Heart right ventricle (tissue), 16 donors: ENCODE results near the gene ARL1. TPM values are rescaled to one million over a fixed set of nuclear protein-coding genes. Genes with fewer than 3 reads are reported as not detected.
"Not testable (repeated sequence)": the region's sequence is repeated elsewhere in the genome, so short reads cannot be mapped to it uniquely, and the experiment has no call there.

Experiments
- ATAC-seq, 8 donors: fragments of 200-7000 bp; cut with Tn5 transposase; one replicate each; pipeline ENCODE4 v1.9.1; 2020; ENCODE audit warnings: mild to moderate bottlenecking in 8 of 8, moderate library complexity in 8 of 8, moderate number of reproducible peaks in 1 of 8
- DNase-seq, 2 donors: peaks; one replicate each; pipeline ENCODE4 v3.0.0-alpha.2; 2020
- H3K27ac ChIP-seq, 10 donors: fragments of 200-600 bp; sonication (generic) in 2 of 10; one replicate each; pipeline versions ENCODE4 v1.5.0 to v1.8.0; 2020 to 2022; ENCODE audit warnings: mild to moderate bottlenecking in 3 of 10
- H3K27me3 ChIP-seq, 7 donors: fragments of 200-600 bp; one replicate each; pipeline ENCODE4 v1.8.0; 2021 to 2022; ENCODE audit warnings: mild to moderate bottlenecking in 2 of 7
- H3K36me3 ChIP-seq, 9 donors: fragments of 200-600 bp; sonication (generic) in 1 of 9; one replicate each; pipeline versions ENCODE4 v1.5.0 to v1.8.0; 2020 to 2022; ENCODE audit warnings: mild to moderate bottlenecking in 2 of 9
- H3K4me1 ChIP-seq, 9 donors: fragments of 200-600 bp; sonication (generic) in 1 of 9; one replicate each; pipeline versions ENCODE4 v1.5.0 to v1.8.0; 2020 to 2022; ENCODE audit warnings: mild to moderate bottlenecking in 4 of 9
- H3K4me3 ChIP-seq, 10 donors: fragments of 200-600 bp; sonication (generic) in 2 of 10; one replicate each; pipeline versions ENCODE4 v1.5.0 to v1.8.0; 2020 to 2022; ENCODE audit warnings: mild to moderate bottlenecking in 7 of 10, moderate library complexity in 2 of 10
- H3K9me3 ChIP-seq, 11 donors: fragments of 200-600 bp in 10 of 11; sonication (generic) in 2 of 11; one replicate each; pipeline versions ENCODE4 v1.5.0 to v1.8.0; 2013 to 2022; ENCODE audit warnings: mild to moderate bottlenecking in 2 of 11, control low read depth in 1 of 11, moderate library complexity in 1 of 11
- CTCF ChIP-seq, 9 donors: fragments of 200-600 bp; sonication (generic) in 2 of 9; IDR thresholded peaks; one replicate each; pipeline versions ENCODE4 v1.5.0 to v1.8.0; 2021 to 2022; ENCODE audit warnings: antibody characterized with exemption in 9 of 9, mild to moderate bottlenecking in 5 of 9, moderate library complexity in 1 of 9
- WGBS, 2 donors: extraction: QIAGEN DNeasy Blood & Tissue Kit; methylation state at CpG; one replicate each; pipeline ENCODE4 v1.1.7; 2013; ENCODE audit warnings: inconsistent platforms in 1 of 2; 5-methylcytosine and 5-hydroxymethylcytosine counted together
- intact Hi-C, 10 donors: fragments of 100-400 bp; cut with DNase I; formaldehyde crosslinking; loops; one replicate each; pipeline versions ENCODE4 v1.11.1 to v1.14.2; 2022
- polyA plus RNA-seq, 2 donors: library from polyadenylated mRNA; stranded (reverse); fragments of 200-250 nt; gene quantifications; one replicate each; pipeline ENCODE4 v1.2.3, GENCODE V29; 2013
- total RNA-seq, 10 donors: library from RNA; stranded (reverse); fragmentation: NEBNext Ultra II Directional in 3 of 10; extraction: Animal tissue kit (Norgen Biotek cat#: 25700) in 3 of 10; gene quantifications; one replicate each; pipeline versions ENCODE4 v1.2.1 to v1.2.4, GENCODE V29; 2021 to 2023
- donor health status: Arrhythmogenic right ventricular cardiomyopathy.
- donor health status: ischemic (EF 13 %, LVEDD 7.1; RV severe dilation, severe dysfunction).
- donor health status: healthy with polysubstance abuse.
- donor health status: DM: no; HTN: yes; CAD: no.
- donor health status: DM: no; HTN: no; CAD: no.
- donor health status: ischemic (EF 25% LVEDD 6.9; RV normal size, moderate dysfunction).
- donor health status: ischemic (EF 25% LVEDD 5.7; RV mildly dilated, moderate dysfunction).
- donor health status: healthy.
- donor health status: DM: yes; HTN: yes; CAD: no.
- donor health status: Ischemic cardiomyopathy.
- donor health status: ischemic (EF 35%, LVEDD 5.7; RV mildly dilated, moderate dysfunction).
- donor health status: nonischemic (EF 11% LVEDD 7.7; RV severe dilation, severe dysfunction).
- donor health status: DM: yes; HTN: yes; CAD: no.
- donor health status: PGD.
- donor health status: ischemic (EF 29% LVEDD 5.4; RV normal size, mild dysfunction).
- donor health status: nonischemic (EF 23%, LVEDD 6.1; RV moderate dilation, normal function).

The ARL1 gene
- total and polyA plus RNA-seq, 12 donors = 22.2 to 113 (median 93.2) TPM

GRCh38 chr12:101439236-101439635 lies 31.7 kb upstream of the ARL1 start:
- TF ChIP-seq CTCF (IDR thresholded peaks at IDR 0.05) = no peak
- no peaks in the 10 kb centered on the region for H3K36me3 ChIP-seq
- peaks cover 0 to 20% (median 0%) of the 10 kb centered on the region in 9 donors for H3K4me1 ChIP-seq
- 73 to 75% methylated on average over 5 of the region's 5 CpGs for WGBS, 2 donors
- H3K27me3 ChIP-seq = peaks cover 0 to 5% (median 0%) of the 10 kb centered on the region in 7 donors
- H3K4me3 ChIP-seq = no peak overlapping the region
- H3K9me3 ChIP-seq = no peaks in the 10 kb centered on the region
- DNase-seq (no peak), ATAC-seq (no peak)
- intact Hi-C loops = no loop called here
- no peak overlapping the region for H3K27ac ChIP-seq

GRCh38 chr12:101436136-101436535 lies 28.6 kb upstream of the ARL1 start:
- H3K4me3 ChIP-seq = no peak overlapping the region
- DNase-seq (no peak), ATAC-seq (no peak)
- H3K4me1 ChIP-seq = peaks cover 0 to 16% (median 0%) of the 10 kb centered on the region in 9 donors
- no peak for TF ChIP-seq CTCF (IDR thresholded peaks at IDR 0.05)
- H3K36me3 ChIP-seq = no peaks in the 10 kb centered on the region
- intact Hi-C loops = no loop called here
- H3K27ac ChIP-seq = no peak overlapping the region
- H3K9me3 ChIP-seq = no peaks in the 10 kb centered on the region
- no peaks in the 10 kb centered on the region for H3K27me3 ChIP-seq

GRCh38 chr12:101430456-101430855 lies 22.9 kb upstream of the ARL1 start:
- no peak for DNase-seq
- TF ChIP-seq CTCF (IDR thresholded peaks at IDR 0.05) = no peak
- 65 to 69% methylated on average over 2 of the region's 2 CpGs for WGBS, 2 donors
- no peak overlapping the region for H3K4me3 ChIP-seq
- H3K27me3 ChIP-seq = no peaks in the 10 kb centered on the region
- ATAC-seq = no peak
- intact Hi-C loops = no loop called here
- H3K36me3 ChIP-seq = no peaks in the 10 kb centered on the region
- H3K9me3 ChIP-seq = no peaks in the 10 kb centered on the region
- peaks cover 0 to 5% (median 0%) of the 10 kb centered on the region in 9 donors for H3K4me1 ChIP-seq
- H3K27ac ChIP-seq = no peak overlapping the region

- intact Hi-C loops = loop anchor here in 1 of 10 donors (10.0 kb wide), 1 partner anchor 420 kb away; no protein-coding TSS in a partner anchor
- 67 to 92% methylated on average over 2 of the region's 2 CpGs for WGBS, 2 donors
- Histone ChIP-seq H3K27me3 (peaks cover 0 to 10% (median 0%) of the 10 kb centered on the region in 7 donors), H3K4me1 (no peaks in the 10 kb centered on the region), H3K9me3 (no peaks in the 10 kb centered on the region), H3K27ac (no peak overlapping the region), H3K4me3 (no peak overlapping the region), H3K36me3 (no peaks in the 10 kb centered on the region)
- DNase-seq (no peak), ATAC-seq (no peak)
- no peak for TF ChIP-seq CTCF (IDR thresholded peaks at IDR 0.05)
Measured at GRCh38 chr12:101424620-101425019, 17.0 kb upstream of the ARL1 start.

- not testable (repeated sequence) for H3K4me3 ChIP-seq, H3K4me1 ChIP-seq, H3K36me3 ChIP-seq, H3K27ac ChIP-seq, H3K27me3 ChIP-seq, ATAC-seq, DNase-seq, H3K9me3 ChIP-seq
- WGBS, 2 donors = 82 to 97% methylated on average over 4 of the region's 4 CpGs
- intact Hi-C loops = loop anchor here in 1 of 10 donors (10.0 kb wide), 1 partner anchor 423 kb away; no protein-coding TSS in a partner anchor
Measured at GRCh38 chr12:101422066-101422465, 14.5 kb upstream of the ARL1 start.
